GM12878 (cell line): Measurements from ENCODE around the gene OR1J1. TPM values are rescaled to one million over a fixed set of nuclear protein-coding genes. Genes with fewer than 3 reads are reported as not detected.
A peak's percentile ranks its signal among the peaks of the same experiment; 100 is the strongest.

ENCODE experiments used
- ATAC-seq: fragments of 200-7000 bp; cut with Tn5 transposase; 3 replicates; pipeline ENCODE4 v1.9.1; 2020; ENCODE audit warnings: mild to moderate bottlenecking, moderate library complexity
- BruUV-seq: library from RNA; stranded (reverse); fragments of 400-500 nt; replicated peaks from 2 replicates; lab custom pipeline; 2021; lab: Mats Ljungman, UMichigan
- CTCF ChIA-PET: fragments of 300-600 bp; sonication (Branson Sonifier 250); formaldehyde crosslinking; extraction: SDS; loops from one replicate; lab custom pipeline; 2021; ENCODE audit warnings: inconsistent platforms; lab: Yijun Ruan, JAX
- POLR2A ChIA-PET: fragments of 350-600 bp; formaldehyde crosslinking; extraction: SDS; loops from one replicate; lab custom pipeline; 2021; ENCODE audit warnings: inconsistent platforms; lab: Charles Lee
- RAD21 ChIA-PET: fragments of 300-600 bp; sonication (Branson Sonifier 250); formaldehyde crosslinking; loops from one replicate; lab custom pipeline; 2023; ENCODE audit warnings: antibody characterized with exemption; ENCODE audit not compliant: unreplicated experiment; lab: Charles Lee
- SMC1A ChIA-PET: fragments of 300-600 bp; sonication (Branson Sonifier 250); formaldehyde crosslinking; loops from one replicate; lab custom pipeline; 2023; ENCODE audit not compliant: unreplicated experiment, uncharacterized antibody; lab: Charles Lee
- DNase-seq: peaks from one replicate; pipeline ENCODE4 v3.0.0-alpha.2; 2011; ENCODE audit warnings: low read depth, low spot score
- FAIRE-seq: peaks from 3 replicates; lab custom pipeline; 2011; peaks lifted over from hg19 to GRCh38; lab: Jason Lieb, UNC
- H2AFZ ChIP-seq: 2 replicates; pipeline ENCODE4 v1.6.0; 2011; ENCODE audit warnings: low read depth, low read length, control low read depth; ENCODE audit not compliant: control insufficient read depth
- H3K27ac ChIP-seq: 2 replicates; pipeline ENCODE4 v1.5.1; 2011; ENCODE audit warnings: control low read depth; ENCODE audit not compliant: control insufficient read depth, insufficient read depth
- H3K27me3 ChIP-seq, 2 experiments: replicated peaks in 1 of 2; 2 replicates each; pipeline versions ENCODE4 v1.6.0 to v1.6.1; 2011; ENCODE audit warnings: low read length in 1 of 2; ENCODE audit not compliant: control insufficient read depth in 2 of 2, insufficient read depth in 2 of 2
- H3K36me3 ChIP-seq, 2 experiments: 2 replicates each; pipeline ENCODE4 v1.5.1; 2011; ENCODE audit warnings: low read length in 1 of 2; ENCODE audit not compliant: control insufficient read depth in 2 of 2, insufficient read depth in 2 of 2
- H3K4me1 ChIP-seq: 2 replicates; pipeline ENCODE4 v1.6.1; 2011; ENCODE audit warnings: mild to moderate bottlenecking, low read length, moderate library complexity, mixed read lengths; ENCODE audit not compliant: control insufficient read depth, insufficient read depth
- H3K4me2 ChIP-seq: 2 replicates; pipeline ENCODE4 v1.6.0; 2011; ENCODE audit warnings: control low read depth; ENCODE audit not compliant: control insufficient read depth, insufficient read depth
- H3K4me3 ChIP-seq: fragments of 200-600 bp; sonication (generic); 2 replicates; pipeline ENCODE4 v1.5.1; 2016
- H3K79me2 ChIP-seq: 2 replicates; pipeline ENCODE4 v1.6.0; 2011; ENCODE audit warnings: low read length; ENCODE audit not compliant: control insufficient read depth, insufficient read depth
- H3K9ac ChIP-seq: 2 replicates; pipeline ENCODE4 v1.8.0; 2011; ENCODE audit warnings: low read length, control low read depth, mixed read lengths; ENCODE audit not compliant: control insufficient read depth, insufficient read depth
- H3K9me3 ChIP-seq: replicated peaks from 3 replicates; pipeline ENCODE4 v1.5.1; 2011; ENCODE audit warnings: mild to moderate bottlenecking, low read length; ENCODE audit not compliant: control insufficient read depth, insufficient read depth
- H4K20me1 ChIP-seq: 2 replicates; pipeline ENCODE4 v1.6.0; 2011; ENCODE audit not compliant: control insufficient read depth, insufficient read depth
- CBX3 ChIP-seq: fragments of 200-600 bp; sonication (generic); IDR thresholded peaks from 2 replicates; pipeline ENCODE4 v1.6.1; 2016; ENCODE audit warnings: low read depth, borderline replicate concordance
- CTCF ChIP-seq, 3 experiments: IDR thresholded peaks in 2 of 3; conservative IDR thresholded peaks in 1 of 3; 2 replicates each; pipeline ENCODE4 v1.5.1; 2011; ENCODE audit warnings: low read depth in 3 of 3, low read length in 3 of 3, mild to moderate bottlenecking in 3 of 3, control low read depth in 2 of 3, moderate library complexity in 2 of 3, inconsistent platforms in 1 of 3, mixed read lengths in 1 of 3; ENCODE audit not compliant: control insufficient read depth in 2 of 3, insufficient read depth in 1 of 3; ENCODE audit errors: extremely low read depth in 1 of 3
- DPF2 ChIP-seq: fragments of 450-650 bp; IDR thresholded peaks from 2 replicates; pipeline ENCODE4 v1.6.1; 2017; ENCODE audit warnings: mild to moderate bottlenecking
- KAT2A ChIP-seq: conservative IDR thresholded peaks from 2 replicates; pipeline ENCODE4 v1.6.1; 2011; ENCODE audit warnings: low read depth, low read length; ENCODE audit not compliant: control insufficient read depth
- PKNOX1 ChIP-seq: fragments of 450-650 bp; IDR thresholded peaks from 2 replicates; pipeline ENCODE4 v1.6.1; 2016; ENCODE audit warnings: mild to moderate bottlenecking
- POLR2AphosphoS2 ChIP-seq: IDR thresholded peaks from 2 replicates; pipeline ENCODE4 v1.6.1; 2011; ENCODE audit warnings: low read depth, mild to moderate bottlenecking, low read length, improper control_type of control experiment, moderate library complexity
- RAD21 ChIP-seq: IDR thresholded peaks from 2 replicates; pipeline ENCODE4 v1.6.1; 2011; ENCODE audit warnings: mild to moderate bottlenecking, low read depth, low read length, moderate library complexity; ENCODE audit not compliant: insufficient read depth
- SMC3 ChIP-seq: IDR thresholded peaks from 2 replicates; pipeline ENCODE4 v1.6.1; 2011; ENCODE audit warnings: low read length, improper control_type of control experiment, borderline replicate concordance
- STAT1 ChIP-seq: fragments of 450-650 bp; conservative IDR thresholded peaks from 2 replicates; pipeline ENCODE4 v1.6.1; 2014; ENCODE audit warnings: antibody characterized with exemption, mild to moderate bottlenecking
- TCF3 ChIP-seq: IDR thresholded peaks from 2 replicates; pipeline ENCODE4 v1.6.1; 2012; ENCODE audit warnings: low read depth, mild to moderate bottlenecking, low read length, borderline replicate concordance; ENCODE audit not compliant: insufficient read depth
- WGBS: methylation state at CpG from one replicate; pipeline ENCODE4 v1.1.6; 2016; ENCODE audit warnings: low lambda C conversion rate; ENCODE audit not compliant: insufficient replicate concordance, insufficient coverage; ENCODE audit errors: missing lambda C conversion rate; 5-methylcytosine and 5-hydroxymethylcytosine counted together
- in situ Hi-C: fragments of 300-500 bp; cut with MboI; formaldehyde crosslinking; loops from 9 replicates; pipeline ENCODE4 v1.14.3; 2018; ENCODE audit warnings: mixed read lengths
- intact Hi-C: fragments of 100-400 bp; cut with micrococcal nuclease; formaldehyde crosslinking; loops from one replicate; pipeline ENCODE4 v1.14.2; 2022; ENCODE audit not compliant: unreplicated experiment
- polyA plus RNA-seq, 11 experiments: library from polyadenylated mRNA; depleted of rRNA in 4 of 11; unstranded in 6 of 11; stranded (reverse) in 5 of 11; fragments of >200 nt; fragmentation: Nextera tagmentation in 4 of 11; fragmentation: Illumina TruSeq in 1 of 11; extraction: Ambion mirVana in 4 of 11; extraction: Trizol in 1 of 11; gene quantifications; 1 replicate in 1 of 11; 2 replicates in 10 of 11; pipeline versions ENCODE4 v1.2.1 to v1.2.3, GENCODE V29; 2011 to 2016; ENCODE audit warnings: inconsistent platforms in 2 of 11, missing spikeins in 2 of 11, low read depth in 1 of 11
- total RNA-seq, 4 experiments: library from RNA; depleted of rRNA in 3 of 4; stranded (reverse); fragments of >200 nt in 3 of 4; fragmentation: Illumina TruSeq in 1 of 4; extraction: Trizol in 1 of 4; gene quantifications; 2 replicates each; pipeline versions ENCODE4 v1.2.1 to v1.2.3, GENCODE V29; 2013 to 2021

The OR1J1 gene
- total and polyA plus RNA-seq, 10 of the 15 experiments (the other 5 are each of a cell fraction or from before 2014, with no cell fraction given): 0.07 TPM; not detected in 9

GRCh38 chr9:122498883-122499288, 21.2 kb upstream of the OR1J1 start:
- H3K9me3 ChIP-seq: no peaks in the 10 kb centered on the region
- in situ Hi-C loops: no loop called here
- ATAC-seq (peak; percentile 75), DNase-seq (no peak), FAIRE-seq (peak; percentile 88)
- TF ChIP-seq STAT1 (no peak), KAT2A (no peak), CBX3 (no peak), TCF3 (0 out of 2 replicates have a peak, but pooled peaks have one; percentile 22), CTCF (IDR thresholded peaks at IDR 0.05 in 2 of 3, conservative IDR thresholded peaks at IDR 0.05 in 1 of 3; ENCODE audit: control insufficient read depth in 2 of 3, extremely low read depth in 1 of 3, insufficient read depth in 1 of 3, low read depth in 3 of 3, low read length in 3 of 3) (peak; percentile 69 to 87 (median 87)), PKNOX1 (no peak), RAD21 (peak; percentile 54), DPF2 (no peak), SMC3 (peak; percentile 50), POLR2AphosphoS2 (no peak)
- RAD21 ChIA-PET: interaction anchor here (0.6 to 2.1 kb wide), 6 partner anchors 24 to 851 kb away, joined by 3 to 7 read pairs (median 3); no protein-coding TSS in a partner anchor
- BruUV-seq: no TSS peak
- CTCF ChIA-PET: interaction anchor here (0.6 to 2.1 kb wide), 23 partner anchors 10 to 851 kb away, joined by 3 to 28 read pairs (median 4); partner anchors contain the start of gene OR1J1
- no peak overlapping the region for H3K9ac ChIP-seq
- no peaks in the 10 kb centered on the region for H4K20me1 ChIP-seq
- H3K36me3 ChIP-seq: no peaks in the 10 kb centered on the region
- no peak overlapping the region for H3K4me2 ChIP-seq
- SMC1A ChIA-PET: interaction anchor here (0.8 to 2.1 kb wide), 7 partner anchors 11 to 489 kb away, joined by 3 to 13 read pairs (median 3); no protein-coding TSS in a partner anchor
- no peak overlapping the region for H3K27ac ChIP-seq
- H3K27me3 ChIP-seq: no peaks in the 10 kb centered on the region; a peak in 1 of 4 replicates
- POLR2A ChIA-PET: no interaction called here
- H3K79me2 ChIP-seq: no peaks in the 10 kb centered on the region
- intact Hi-C loops: loop anchor here (1.0 kb wide), 1 partner anchor 311 kb away; no protein-coding TSS in a partner anchor
- no peaks in the 10 kb centered on the region for H3K4me1 ChIP-seq
- H3K4me3 ChIP-seq: no peak overlapping the region
- WGBS: 18% methylated on average over 2 of the region's 2 CpGs
- H2AFZ ChIP-seq: no peak overlapping the region
